Naive thymus-derived CD4-positive, alpha-beta T cell (primary cell): ENCODE results near the gene CD72. TPM values are rescaled to one million over a fixed set of nuclear protein-coding genes. Genes with fewer than 3 reads are reported as not detected.
"Not testable (repeated sequence)": the region's sequence is repeated elsewhere in the genome, so short reads cannot be mapped to it uniquely, and the experiment has no call there.

ENCODE experiments used
- ATAC-seq: fragments of 150-1000 bp; cut with Tn5 transposase; 2 replicates; pipeline ENCODE4 v1.10.0; 2021; ENCODE audit warnings: mild to moderate bottlenecking, moderate library complexity
- CTCF ChIA-PET: fragments of 350-600 bp; sonication (Branson Sonifier 250); formaldehyde crosslinking; loops from one replicate; lab custom pipeline; 2021; ENCODE audit warnings: antibody characterized with exemption; lab: Charles Lee
- POLR2A ChIA-PET: fragments of 350-600 bp; sonication (Branson Sonifier 250); formaldehyde crosslinking; loops from one replicate; lab custom pipeline; 2021; ENCODE audit warnings: antibody characterized with exemption, inconsistent platforms; lab: Charles Lee
- DNase-seq, 9 donors: peaks; one replicate each; pipeline versions ENCODE4 v3.0.0 to v3.0.0-alpha.2; 2020 to 2022; ENCODE audit warnings: mixed read lengths in 1 of 9
- H3K27ac ChIP-seq: one replicate; pipeline ENCODE4 v1.7.0; 2013; ENCODE audit warnings: mild to moderate bottlenecking, low read depth, low read length, moderate library complexity
- H3K27me3 ChIP-seq, 2 donors: one replicate each; pipeline ENCODE4 v1.7.0; 2013; ENCODE audit warnings: low read length in 2 of 2, mild to moderate bottlenecking in 2 of 2, moderate library complexity in 2 of 2; ENCODE audit not compliant: control insufficient read depth in 2 of 2, insufficient read depth in 2 of 2
- H3K36me3 ChIP-seq, 3 experiments: 1 replicate in 2 of 3; 2 replicates in 1 of 3; pipeline ENCODE4 v1.7.0; 2013; ENCODE audit warnings: low read length in 3 of 3, mild to moderate bottlenecking in 3 of 3, moderate library complexity in 1 of 3; ENCODE audit not compliant: insufficient read depth in 3 of 3, control insufficient read depth in 2 of 3
- H3K4me1 ChIP-seq, 2 donors: one replicate each; pipeline ENCODE4 v1.7.0; 2013; ENCODE audit warnings: low read length in 2 of 2, mild to moderate bottlenecking in 2 of 2, moderate library complexity in 1 of 2; ENCODE audit not compliant: control insufficient read depth in 2 of 2, insufficient read depth in 2 of 2
- H3K4me3 ChIP-seq: 2 replicates; pipeline ENCODE4 v1.7.0; 2013; ENCODE audit warnings: mild to moderate bottlenecking, low read length
- H3K9me3 ChIP-seq, 3 experiments: 1 replicate in 2 of 3; 2 replicates in 1 of 3; pipeline ENCODE4 v1.7.0; 2013; ENCODE audit warnings: low read length in 3 of 3; ENCODE audit not compliant: control insufficient read depth in 2 of 3
- H3K27ac Mint-ChIP-seq, 9 donors: one replicate each; pipeline ENCODE4 v1.8.0; 2020 to 2022; ENCODE audit warnings: mixed read lengths in 9 of 9, mild to moderate bottlenecking in 8 of 9, moderate library complexity in 5 of 9, inconsistent platforms in 2 of 9
- H3K27me3 Mint-ChIP-seq, 5 donors: one replicate each; pipeline ENCODE4 v1.8.0; 2021 to 2022; ENCODE audit warnings: mixed read lengths in 5 of 5, mild to moderate bottlenecking in 1 of 5
- H3K36me3 Mint-ChIP-seq, 5 donors: one replicate each; pipeline ENCODE4 v1.8.0; 2020 to 2022; ENCODE audit warnings: mixed read lengths in 5 of 5, mild to moderate bottlenecking in 3 of 5, inconsistent platforms in 1 of 5
- H3K4me1 Mint-ChIP-seq, 7 donors: one replicate each; pipeline ENCODE4 v1.8.0; 2020 to 2022; ENCODE audit warnings: mixed read lengths in 7 of 7, mild to moderate bottlenecking in 3 of 7, inconsistent platforms in 1 of 7
- H3K4me3 Mint-ChIP-seq, 10 donors: one replicate each; pipeline ENCODE4 v1.8.0; 2020 to 2022; ENCODE audit warnings: mild to moderate bottlenecking in 10 of 10, mixed read lengths in 10 of 10, moderate library complexity in 6 of 10, inconsistent platforms in 2 of 10
- H3K9me3 Mint-ChIP-seq, 11 donors: one replicate each; pipeline ENCODE4 v1.8.0; 2020 to 2022; ENCODE audit warnings: mixed read lengths in 11 of 11, mild to moderate bottlenecking in 4 of 11, inconsistent platforms in 1 of 11, moderate library complexity in 1 of 11
- intact Hi-C, 2 donors: fragments of 100-400 bp; cut with micrococcal nuclease; formaldehyde crosslinking; loops; one replicate each; pipeline ENCODE4 v1.15.1; 2023
- polyA plus RNA-seq, 2 donors: library from polyadenylated mRNA; unstranded; fragments of 300-500 nt; fragmentation: Illumina TruSeq; gene quantifications; one replicate each; pipeline ENCODE4 v1.2.3, GENCODE V29; 2021
- total RNA-seq, 6 experiments: library from RNA in 5 of 6; stranded (reverse) in 5 of 6; gene quantifications; 1 replicate in 5 of 6; 2 replicates in 1 of 6; pipeline ENCODE4 v1.2.3 and lab custom pipeline; 2021 to 2026

Gene CD72
- total and polyA plus RNA-seq, 7 experiments from 2014 or later: 0.40 to 12.1 (median 5.2) TPM

- DNase-seq (peak; percentile 87 to 96 (median 93)), ATAC-seq (peak; percentile 95)
- H3K9me3 Mint-ChIP-seq: peaks cover 0 to 2% (median 0%) of the 10 kb centered on the region in 11 donors
- ChIA-PET CTCF (interaction anchor here (0.7 to 9.4 kb wide), 20 partner anchors 12 to 151 kb away, joined by 3 to 118 read pairs (median 4); partner anchors contain the start of genes ARHGEF39, CCDC107, CD72 and CREB3), POLR2A (interaction anchor here (0.6 to 10.8 kb wide), 29 partner anchors 8 to 1315 kb away, joined by 3 to 264 read pairs (median 5); partner anchors contain the start of genes ARHGEF39, CCDC107, CD72 and CREB3)
- peak overlapping the region; percentile 90 for H3K4me3 ChIP-seq
- H3K9me3 ChIP-seq: no peaks in the 10 kb centered on the region
- no peaks in the 10 kb centered on the region for H3K27me3 ChIP-seq
- no peaks in the 10 kb centered on the region for H3K36me3 ChIP-seq
- peaks cover 40 to 70% (median 46%) of the 10 kb centered on the region in 7 donors for H3K4me1 Mint-ChIP-seq
- H3K36me3 Mint-ChIP-seq: peaks cover 0 to 40% (median 0%) of the 10 kb centered on the region in 5 donors
- intact Hi-C loops: loop anchor here (1.0 to 5.0 kb wide), 15 partner anchors 8 to 574 kb away; partner anchors contain the start of genes CREB3 (in 2 of the 2), GBA2 (in 2 of the 2), HINT2 (in 2 of the 2) and RGP1 (in 2 of the 2)
- peaks cover 44 to 51% of the 10 kb centered on the region in 2 donors for H3K4me1 ChIP-seq
- H3K4me3 Mint-ChIP-seq: peak overlapping the region; percentile 90 to 100 (median 96)
- peak overlapping the region; percentile 86 to 99 (median 96) for H3K27ac Mint-ChIP-seq
- peak overlapping the region; percentile 83 for H3K27ac ChIP-seq
- H3K27me3 Mint-ChIP-seq: no peaks in the 10 kb centered on the region
Measured at GRCh38 chr9:35646533-35647265, 28.5 kb upstream of the CD72 start.

GRCh38 chr9:35646153-35646532 lies 27.9 kb upstream of the CD72 start:
- peak in 5 of 9 donors; percentile 33 to 47 (median 45) for DNase-seq
- Histone ChIP-seq H3K4me3 (peak overlapping the region; percentile 90), H3K9me3 (no peaks in the 10 kb centered on the region), H3K4me1 (peaks cover 39 to 45% of the 10 kb centered on the region in 2 donors), H3K27me3 (no peaks in the 10 kb centered on the region), H3K27ac (peak overlapping the region; percentile 83), H3K36me3 (no peaks in the 10 kb centered on the region)
- peak overlapping the region; percentile 90 to 100 (median 96) for H3K4me3 Mint-ChIP-seq
- H3K36me3 Mint-ChIP-seq: peaks cover 0 to 45% (median 2%) of the 10 kb centered on the region in 5 donors
- CTCF ChIA-PET: interaction anchor here (0.7 to 9.4 kb wide), 13 partner anchors 13 to 151 kb away, joined by 3 to 118 read pairs (median 4); partner anchors contain the start of genes ARHGEF39, CA9, CCDC107 and CD72
- no peaks in the 10 kb centered on the region for H3K27me3 Mint-ChIP-seq
- intact Hi-C loops: loop anchor here (1.0 to 5.0 kb wide), 15 partner anchors 8 to 574 kb away; partner anchors contain the start of genes CREB3 (in 2 of the 2), HINT2 (in 2 of the 2), TLN1 (in 2 of the 2) and ARHGEF39 (in 1 of the 2)
- POLR2A ChIA-PET: interaction anchor here (0.6 to 10.8 kb wide), 18 partner anchors 8 to 1652 kb away, joined by 3 to 264 read pairs (median 6); partner anchors contain the start of genes ARHGEF39, CCDC107, CD72 and CREB3
- H3K27ac Mint-ChIP-seq: peak overlapping the region; percentile 86 to 99 (median 96)
- no peak for ATAC-seq
- H3K4me1 Mint-ChIP-seq: peaks cover 35 to 70% (median 46%) of the 10 kb centered on the region in 7 donors
- H3K9me3 Mint-ChIP-seq: peaks cover 0 to 2% (median 0%) of the 10 kb centered on the region in 11 donors

GRCh38 chr9:35645736-35646135 lies 27.5 kb upstream of the CD72 start:
- intact Hi-C loops: loop anchor here (1.0 to 5.0 kb wide), 15 partner anchors 7 to 573 kb away; partner anchors contain the start of genes CREB3 (in 2 of the 2), HINT2 (in 2 of the 2), TLN1 (in 2 of the 2) and ARHGEF39 (in 1 of the 2)
- not testable (repeated sequence) for H3K9me3 ChIP-seq, H3K27me3 ChIP-seq, ATAC-seq, H3K9me3 Mint-ChIP-seq, H3K36me3 ChIP-seq, DNase-seq, H3K27me3 Mint-ChIP-seq
- H3K4me1 ChIP-seq: peaks cover 36 to 41% of the 10 kb centered on the region in 2 donors
- peaks cover 0 to 49% (median 3%) of the 10 kb centered on the region in 5 donors for H3K36me3 Mint-ChIP-seq
- H3K4me3 Mint-ChIP-seq: peak overlapping the region; percentile 90 to 100 (median 96)
- ChIA-PET CTCF (interaction anchor here (0.7 to 9.4 kb wide), 13 partner anchors 13 to 150 kb away, joined by 3 to 118 read pairs (median 6); partner anchors contain the start of genes ARHGEF39, CA9, CCDC107 and CD72), POLR2A (interaction anchor here (0.6 to 10.8 kb wide), 18 partner anchors 8 to 1652 kb away, joined by 3 to 264 read pairs (median 6); partner anchors contain the start of genes ARHGEF39, CCDC107, CD72 and CREB3)
- H3K4me1 Mint-ChIP-seq: peaks cover 34 to 70% (median 48%) of the 10 kb centered on the region in 7 donors
- H3K27ac Mint-ChIP-seq: peak overlapping the region; percentile 86 to 99 (median 96)
- H3K4me3 ChIP-seq: peak overlapping the region; percentile 90
- H3K27ac ChIP-seq: peak overlapping the region; percentile 83

- H3K9me3 Mint-ChIP-seq: peaks cover 0 to 7% (median 0%) of the 10 kb centered on the region in 11 donors
- H3K27ac Mint-ChIP-seq: peak overlapping the region in 6 of 9 donors; percentile 45 to 72 (median 56)
- peaks cover 28 to 43% of the 10 kb centered on the region in 2 donors for H3K4me1 ChIP-seq
- no peaks in the 10 kb centered on the region for H3K9me3 ChIP-seq
- H3K4me1 Mint-ChIP-seq: peaks cover 42 to 81% (median 61%) of the 10 kb centered on the region in 7 donors
- no peak for DNase-seq
- no peak overlapping the region for H3K4me3 ChIP-seq
- H3K27me3 Mint-ChIP-seq: no peaks in the 10 kb centered on the region
- peak overlapping the region; percentile 32 for H3K27ac ChIP-seq
- H3K4me3 Mint-ChIP-seq: no peak overlapping the region
- ChIA-PET CTCF (interaction anchor here (1.2 kb wide), 1 partner anchor 89 kb away, joined by 3 read pairs; the partner anchor contains the start of gene CREB3), POLR2A (interaction anchor here (1.0 to 10.8 kb wide), 6 partner anchors 14 to 86 kb away, joined by 3 to 264 read pairs (median 4); partner anchors contain the start of genes ARHGEF39, CCDC107, CD72 and RMRP)
- no peak for ATAC-seq
- H3K27me3 ChIP-seq: no peaks in the 10 kb centered on the region
- peaks cover 3 to 45% (median 5%) of the 10 kb centered on the region in 5 donors for H3K36me3 Mint-ChIP-seq
- intact Hi-C loops: no loop called here
- no peaks in the 10 kb centered on the region for H3K36me3 ChIP-seq
Measured at GRCh38 chr9:35643046-35643445, 24.8 kb upstream of the CD72 start.

- peak overlapping the region in 3 of 10 donors; percentile 6 to 23 (median 22) for H3K4me3 Mint-ChIP-seq
- H3K27ac Mint-ChIP-seq: peak overlapping the region in 3 of 9 donors; percentile 62 to 67 (median 65)
- H3K36me3 ChIP-seq, intact Hi-C loops, H3K9me3 ChIP-seq, POLR2A ChIA-PET, H3K27ac ChIP-seq, CTCF ChIA-PET, H3K9me3 Mint-ChIP-seq, DNase-seq, H3K4me3 ChIP-seq, ATAC-seq, H3K27me3 Mint-ChIP-seq, H3K27me3 ChIP-seq: not testable (repeated sequence)
- H3K4me1 Mint-ChIP-seq: peaks cover 47 to 82% (median 68%) of the 10 kb centered on the region in 7 donors
- H3K4me1 ChIP-seq: peaks cover 20 to 38% of the 10 kb centered on the region in 2 donors
- peaks cover 3 to 43% (median 5%) of the 10 kb centered on the region in 5 donors for H3K36me3 Mint-ChIP-seq
Measured at GRCh38 chr9:35641478-35641877, 23.3 kb upstream of the CD72 start.
